Lower leg skin (tissue), 3 donors: Measurements from ENCODE around the gene SPRY4.

Experiments
- CTCF ChIP-seq, 3 donors: fragments of 450-650 bp; IDR thresholded peaks; one replicate each; pipeline ENCODE4 v1.5.1; 2016; ENCODE audit warnings: antibody characterized with exemption in 3 of 3, mild to moderate bottlenecking in 3 of 3, moderate library complexity in 2 of 3
- POLR2A ChIP-seq, 2 donors: fragments of 450-650 bp; IDR thresholded peaks; one replicate each; pipeline ENCODE4 v1.6.1; 2016 to 2017; ENCODE audit warnings: antibody characterized with exemption in 2 of 2, mild to moderate bottlenecking in 1 of 2, moderate library complexity in 1 of 2

- TF ChIP-seq CTCF (IDR thresholded peaks at IDR 0.05) (no peak), POLR2A (IDR thresholded peaks at IDR 0.05) (no peak)
These were observed 41.5 kb downstream of the SPRY4 start for GRCh38 chr5:142283304-142283703.
